Activated T-cell treated with anti-CD3 and anti-CD28 coated beads for 48 hours (primary cell): Measurements from ENCODE around the gene KRTAP10-3.
"Not testable (repeated sequence)": the region's sequence is repeated elsewhere in the genome, so short reads cannot be mapped to it uniquely, and the experiment has no call there.

ENCODE experiments used
- DNase-seq: peaks from one replicate; pipeline ENCODE4 v3.0.0-alpha.2; 2020; ENCODE audit warnings: low read depth

Gene KRTAP10-3

DNA sequence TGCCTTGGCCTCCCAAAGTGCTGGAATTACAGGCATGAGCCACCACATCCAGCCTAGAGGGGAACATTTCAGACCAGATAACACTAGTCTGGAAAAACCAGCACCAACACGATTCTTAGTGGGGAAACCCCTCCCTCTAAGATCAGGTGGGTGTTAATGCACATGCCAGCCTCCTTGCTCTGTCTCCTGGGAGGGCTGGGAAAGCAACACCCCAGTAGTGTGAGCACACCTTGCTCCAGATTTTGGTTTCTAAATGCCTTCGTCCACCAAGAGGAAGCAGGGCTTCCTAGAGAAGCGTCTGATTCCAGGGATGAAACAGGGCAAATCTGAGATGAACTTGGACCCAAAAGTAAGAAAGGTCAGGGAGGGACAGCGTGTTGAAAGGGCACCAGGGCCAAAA lies 12.7 kb upstream of the KRTAP10-3 start:
- DNase-seq, result no peak

DNA sequence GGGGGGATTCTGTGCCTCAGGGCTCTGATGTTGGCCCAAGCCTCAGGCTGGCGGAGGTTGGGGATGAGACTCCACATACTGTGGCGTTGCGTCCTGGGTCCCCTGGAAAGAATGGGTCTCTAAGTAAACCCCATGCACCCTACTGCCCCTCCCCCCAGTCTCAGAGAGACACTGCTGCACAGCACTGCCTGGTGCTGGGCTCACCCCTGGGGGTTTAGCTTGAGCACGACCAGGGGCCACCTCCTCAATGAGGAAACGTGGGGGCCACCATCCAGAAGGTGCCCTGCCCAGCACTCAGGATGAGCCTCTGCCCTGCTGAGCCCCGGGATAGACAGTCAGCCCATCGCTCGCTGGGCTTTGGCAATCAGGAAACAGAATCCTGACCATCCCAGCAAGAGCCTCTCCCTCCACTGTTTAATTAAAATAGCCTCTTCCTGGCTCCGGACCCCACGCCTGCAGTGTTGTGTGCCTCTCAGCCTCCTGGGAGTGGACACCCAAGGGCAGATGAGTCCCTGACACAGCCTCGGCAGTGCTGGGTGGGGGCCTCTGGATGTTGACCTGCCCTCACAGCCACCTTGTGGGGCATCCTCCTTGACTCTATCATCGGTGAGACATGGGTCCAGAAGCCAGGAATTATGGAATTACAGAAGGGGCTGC lies 11.4 kb upstream of the KRTAP10-3 start:
- DNase-seq, result no peak

GRCh38 chr21:44568667-44569556 lies 10.3 kb upstream of the KRTAP10-3 start:
- DNase-seq, result no peak

- DNase-seq, result no peak
These were observed 9.7 kb upstream of the KRTAP10-3 start for GRCh38 chr21:44568261-44568660.

- no peak for DNase-seq
These were observed 9.0 kb upstream of the KRTAP10-3 start for GRCh38 chr21:44567481-44568171.

DNA sequence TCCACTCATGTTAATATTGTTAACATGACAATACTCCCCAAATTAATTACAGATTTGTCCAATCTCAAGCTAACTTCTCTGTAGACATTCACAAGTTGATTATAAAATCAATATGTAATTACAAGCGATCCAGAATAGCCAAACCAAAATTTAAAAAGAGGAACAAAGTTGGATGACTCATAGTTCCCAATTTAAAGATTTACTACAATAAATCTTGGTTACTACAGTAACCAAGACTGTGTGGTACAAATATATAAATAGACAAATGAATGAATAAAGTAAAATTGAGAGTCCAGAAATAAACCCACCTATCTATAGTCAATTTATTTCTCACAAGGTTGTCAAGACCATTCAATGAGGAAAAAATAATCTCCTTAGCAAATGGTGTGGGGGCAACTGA lies 7.8 kb upstream of the KRTAP10-3 start:
- no peak for DNase-seq

GRCh38 chr21:44564886-44565598 lies 6.4 kb upstream of the KRTAP10-3 start:
- no peak for DNase-seq

GRCh38 chr21:44564099-44564498 lies 5.5 kb upstream of the KRTAP10-3 start:
- no peak for DNase-seq

DNA sequence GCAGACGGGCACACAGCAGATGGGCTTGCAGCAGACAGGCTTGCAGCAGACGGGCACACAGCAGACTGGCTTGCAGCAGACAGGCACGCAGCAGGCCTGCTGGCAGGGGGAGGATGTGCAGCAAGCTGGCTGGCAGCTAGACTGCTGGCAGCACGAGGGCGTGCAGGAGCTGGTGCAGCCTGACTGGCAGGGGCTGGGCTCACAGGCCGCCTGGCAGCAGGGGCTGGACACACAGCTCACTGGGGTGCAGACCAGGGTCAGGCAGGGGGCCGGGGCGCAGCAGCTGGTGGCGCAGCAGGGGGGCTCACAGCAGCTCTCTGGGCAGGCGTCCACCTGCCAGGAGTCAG lies 293 bp downstream of the KRTAP10-3 start:
- not testable (repeated sequence) for DNase-seq

GRCh38 chr21:44557491-44558328 lies 885 bp downstream of the KRTAP10-3 start:
- DNase-seq, result no peak

DNA sequence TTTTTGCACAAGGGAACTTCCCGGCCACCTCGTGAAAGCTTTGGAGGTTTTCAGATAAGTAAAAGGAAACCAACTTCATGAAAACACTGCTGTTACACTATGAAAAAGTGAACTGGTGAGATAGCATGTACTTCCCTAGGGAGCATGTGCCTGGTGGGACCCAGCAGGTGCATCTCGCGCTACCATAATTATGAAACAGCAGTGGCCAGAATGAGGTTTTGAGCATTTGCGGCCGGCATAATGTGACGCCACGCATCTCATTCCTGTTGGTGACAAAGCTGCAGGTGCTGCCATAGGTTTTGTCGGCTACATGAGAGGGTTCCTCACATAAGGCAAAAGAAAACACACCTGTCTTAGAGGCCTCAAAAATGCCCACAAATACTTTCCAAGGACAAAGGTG lies 1.7 kb downstream of the KRTAP10-3 start:
- DNase-seq, result no peak

- DNase-seq, result no peak
These were observed 3.3 kb downstream of the KRTAP10-3 start for GRCh38 chr21:44555200-44555875.

GRCh38 chr21:44552681-44553080 lies 5.9 kb downstream of the KRTAP10-3 start:
- no peak for DNase-seq

DNA sequence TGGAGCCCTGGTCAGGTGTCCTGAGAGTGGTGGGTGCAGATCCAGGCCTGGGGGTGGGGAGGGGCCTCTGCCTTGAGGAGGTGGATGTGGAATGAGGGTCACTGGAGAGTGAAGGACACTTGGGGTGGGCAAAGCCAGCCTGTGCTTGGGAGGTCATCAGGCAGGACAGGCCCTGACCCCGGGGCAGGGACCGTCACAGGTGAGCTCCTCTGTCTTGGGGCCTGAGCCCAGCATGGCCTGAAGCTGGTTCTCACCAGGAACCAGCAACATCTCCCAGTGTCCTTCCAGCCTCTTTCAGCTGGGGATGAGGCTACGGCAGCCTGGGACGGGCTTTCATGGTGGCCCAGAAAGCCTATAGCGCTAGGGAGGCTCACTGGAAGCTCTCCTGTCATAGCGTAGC lies 6.5 kb downstream of the KRTAP10-3 start:
- DNase-seq, result no peak

DNA sequence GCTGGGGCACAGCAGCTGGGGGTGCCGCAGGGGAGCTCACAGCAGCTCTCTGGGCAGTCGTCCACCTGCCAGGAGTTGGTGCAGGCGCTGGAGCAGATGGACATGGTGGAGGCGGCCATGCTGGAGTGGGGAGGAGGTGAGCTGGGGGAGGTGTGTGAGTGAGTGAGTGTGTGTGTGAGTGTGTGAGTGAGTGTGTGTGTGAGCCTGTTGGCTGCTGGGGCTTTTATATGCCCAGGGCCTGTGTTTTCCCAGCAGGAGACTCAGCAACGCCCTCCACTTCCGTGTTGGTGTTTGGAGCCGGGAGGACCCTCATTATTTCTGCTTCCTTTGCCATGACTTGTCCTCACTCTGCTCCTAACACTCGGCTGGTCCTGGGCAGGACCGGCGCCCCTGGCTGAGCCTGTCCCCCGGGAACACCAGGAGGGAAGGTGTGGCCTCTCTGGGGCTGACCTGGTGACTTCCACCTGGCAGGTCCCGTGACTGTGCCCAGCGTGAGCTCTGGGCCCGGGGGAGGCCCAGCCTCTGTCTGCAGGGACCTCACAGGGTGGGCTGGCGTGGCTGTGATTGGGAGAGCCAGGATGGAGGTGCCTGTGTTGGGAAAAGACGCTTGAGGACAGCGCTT lies 7.1 kb downstream of the KRTAP10-3 start, which contains the start of gene KRTAP10-2:
Gene KRTAP10-2 (minus strand): TSS at position 166 of the 622 bp plus-strand sequence. CDS start 47 bp downstream, at position 119.
- DNase-seq, result no peak

GRCh38 chr21:44550807-44551206 lies 7.8 kb downstream of the KRTAP10-3 start:
- no peak for DNase-seq

DNA sequence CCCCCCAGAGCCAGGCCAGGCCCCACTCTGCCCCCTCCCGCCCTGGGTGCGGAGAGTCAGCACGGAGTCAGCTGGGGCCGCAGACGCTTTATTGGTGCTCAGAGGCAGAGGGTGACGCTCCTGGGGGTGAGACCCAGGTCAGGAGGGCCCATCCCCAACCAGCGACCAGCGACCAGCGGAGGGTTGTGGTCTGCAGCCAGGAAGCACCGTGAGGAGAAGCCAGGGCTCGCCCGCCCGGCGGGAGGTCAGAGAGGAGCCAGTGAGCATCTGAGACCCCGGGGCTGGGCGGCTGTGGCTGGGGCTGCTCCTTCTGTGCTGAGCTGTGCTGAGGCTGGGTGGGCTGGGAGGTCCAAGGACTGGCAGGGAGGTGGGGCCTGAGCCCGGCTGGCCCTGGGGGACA lies 8.3 kb downstream of the KRTAP10-3 start:
- DNase-seq, result not testable (repeated sequence)

- DNase-seq, result no peak
These were observed 8.9 kb downstream of the KRTAP10-3 start for GRCh38 chr21:44549525-44550211.

- DNase-seq, result no peak
These were observed 9.7 kb downstream of the KRTAP10-3 start for GRCh38 chr21:44548922-44549321.

DNA sequence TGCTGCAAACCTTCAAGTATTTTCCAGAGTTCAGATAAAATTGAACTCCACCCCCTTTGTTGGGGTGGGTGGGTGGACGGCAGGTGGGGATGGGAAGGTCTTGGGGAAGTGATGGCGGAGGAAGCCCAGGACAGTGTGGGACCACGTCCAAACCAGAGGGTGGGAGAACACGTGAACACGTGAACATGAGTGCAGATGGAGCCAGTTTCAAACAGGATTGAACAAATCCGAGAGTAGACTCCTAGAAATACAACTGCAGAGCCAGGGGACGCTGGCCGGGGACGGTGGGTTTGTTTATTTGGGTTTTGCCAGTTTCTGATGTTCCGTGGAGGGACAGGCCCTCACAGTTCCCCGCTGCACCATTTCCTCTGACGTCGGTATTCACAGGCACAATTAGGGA lies 10.2 kb downstream of the KRTAP10-3 start:
- no peak for DNase-seq
